SK-N-MC (cell line): Measurements from ENCODE around the gene TRIM13.

Source experiments
- EZH2 ChIP-seq: fragments of 200-600 bp; sonication (generic); IDR thresholded peaks from one replicate; pipeline ENCODE4 v1.6.1; 2017; ENCODE audit warnings: antibody characterized with exemption
- FOXP2 ChIP-seq: optimal IDR thresholded peaks from 2 replicates; pipeline ENCODE3; 2011; ENCODE audit warnings: mild to moderate bottlenecking, moderate library complexity; ENCODE audit not compliant: insufficient read depth; ENCODE audit errors: extremely low read length, control extremely low read depth
- POLR2AphosphoS5 ChIP-seq: IDR thresholded peaks from 2 replicates; pipeline ENCODE4 v1.6.1; 2012; ENCODE audit warnings: mild to moderate bottlenecking, low read depth, low read length, borderline replicate concordance

- TF ChIP-seq POLR2AphosphoS5 = no peak
- TF ChIP-seq EZH2 = no peak
- TF ChIP-seq FOXP2 = no peak
Measured at GRCh38 chr13:49958321-49958720, 38.5 kb upstream of the TRIM13 start.
